ENCODE data around the gene DPP3. TPM values are rescaled to one million over a fixed set of nuclear protein-coding genes. Genes with fewer than 3 reads are reported as not detected.

The DPP3 gene
- total RNA-seq, 1 experiment from 2014 or later, result 55.6 TPM

GRCh38 chr11:66545701-66546367 is 65.6 kb downstream of the DPP3 start, which contains the start of gene ZDHHC24:
ZDHHC24 (minus strand) TSS chr11:66546048; CDS start chr11:66546003, 45 bp downstream.
- RAD21 ChIA-PET (ENCODE audit: low non-redundant PET in 1 of 2, low total read pairs in 2 of 2, uncharacterized antibody in 2 of 2, unreplicated experiment in 2 of 2), result interaction anchor here in 1 of 2 experiments (1.4 kb wide), 1 partner anchor 132 kb away, joined by 11 read pairs; the partner anchor contains the start of gene RBM4B
- Histone ChIP-seq H3K36me3 (ENCODE audit: control insufficient read depth in 1 of 2, insufficient read depth in 2 of 2, low read length in 2 of 2) (no peaks in the 10 kb centered on the region), H3K79me2 (ENCODE audit: insufficient read depth, low read length) (no peaks in the 10 kb centered on the region), H3K4me1 (ENCODE audit: control insufficient read depth in 1 of 2, insufficient read depth in 2 of 2, low read length in 2 of 2) (peaks cover 0 to 12% of the 10 kb centered on the region in 2 experiments; a peak in 2 of 4 replicates), H3K27me3 (ENCODE audit: insufficient read depth, low read length) (no peaks in the 10 kb centered on the region), H3K27ac (ENCODE audit: low read depth, low read length) (peak within 1 kb of the TSS; percentile 67), H3K9ac (ENCODE audit: low read length) (peak within 1 kb of the TSS; percentile 86), H3K9me3 (ENCODE audit: control insufficient read depth in 1 of 2, insufficient read depth in 1 of 2, low read depth in 1 of 2, low read length in 2 of 2) (no peaks in the 10 kb centered on the region), H2AFZ (ENCODE audit: low read depth, low read length, poor library complexity, severe bottlenecking) (peak within 1 kb of the TSS; percentile 91), H3K4me2 (ENCODE audit: low read length) (peak within 1 kb of the TSS; percentile 96), H4K20me1 (ENCODE audit: insufficient read depth) (no peaks in the 10 kb centered on the region), H3K9me2 (ENCODE audit: insufficient read depth) (no peaks in the 10 kb centered on the region), H3K4me3 (replicated peaks in 1 of 2; ENCODE audit: low read depth in 1 of 2, low read length in 2 of 2) (peak within 1 kb of the TSS; percentile 75 to 82)
- intact Hi-C loops (cut with micrococcal nuclease), result no loop called here
- POLR2A ChIA-PET, result interaction anchor here (0.6 to 1.6 kb wide), 5 partner anchors 11 to 132 kb away, joined by 3 to 10 read pairs (median 4); partner anchors contain the start of genes RBM4 and RBM4B
- BruUV-seq (replicated peaks), result no TSS peak
- ATAC-seq (peak; percentile 98), DNase-seq (ENCODE audit: low read depth, low spot score) (peak; percentile 90)
- CTCF ChIA-PET, result interaction anchor here (0.7 to 1.1 kb wide), 2 partner anchors 79 to 133 kb away, joined by 3 to 4 read pairs; partner anchors contain the start of gene PELI3
- TF ChIP-seq SP1 (IDR thresholded peaks at IDR 0.05; ENCODE audit: low read depth) (peak; percentile 86), TCF7L2 (IDR thresholded peaks at IDR 0.05; ENCODE audit: borderline replicate concordance, extremely low read depth, insufficient read depth, insufficient read length) (peak; percentile 13), MAX (IDR thresholded peaks at IDR 0.05) (peak; percentile 61), REST (IDR thresholded peaks at IDR 0.05; ENCODE audit: low read depth) (no peak), EGR1 (IDR thresholded peaks at IDR 0.05; ENCODE audit: low read depth) (peak; percentile 66), ZFX (IDR thresholded peaks at IDR 0.05) (peak; percentile 95), CBX3 (IDR thresholded peaks at IDR 0.05; ENCODE audit: low read depth) (no peak), SIN3A (IDR thresholded peaks at IDR 0.05; ENCODE audit: low read depth) (peak; percentile 66; the same call in 1 of the 2 replicates), ZNF274 (IDR thresholded peaks at IDR 0.05; ENCODE audit: low read depth, low read length) (no peak), FOSL1 (IDR thresholded peaks at IDR 0.05; ENCODE audit: low read depth) (no peak), POLR2AphosphoS5 (IDR thresholded peaks at IDR 0.05; ENCODE audit: low read depth, low read length) (peak; percentile 90), POLR2A (IDR thresholded peaks at IDR 0.05; ENCODE audit: borderline replicate concordance, extremely low read depth, insufficient read depth, insufficient read length) (peak; percentile 23), ZBTB33 (IDR thresholded peaks at IDR 0.05; ENCODE audit: extremely low read depth, insufficient replicate concordance, low read length) (peak; percentile 79)
